ENCODE data around the gene UNC13A. TPM values are rescaled to one million over a fixed set of nuclear protein-coding genes. Genes with fewer than 3 reads are reported as not detected.

Gene UNC13A
- total RNA-seq, 1 experiment from 2014 or later: 22.2 TPM

GRCh38 chr19:17718550-17718946 lies 30.4 kb upstream of the UNC13A start:
- H2BK5ac ChIP-seq (ENCODE audit: insufficient read length, low read length): no peak overlapping the region
- H3K23me2 ChIP-seq (ENCODE audit: insufficient read length, low read depth, low read length, poor library complexity, severe bottlenecking): peaks cover 6% of the 10 kb centered on the region
- no peak overlapping the region for H3K9ac ChIP-seq (ENCODE audit: extremely low read depth, insufficient read length, low read length)
- Mint-ChIP-seq H3K27me3 (ENCODE audit: low read depth) (no peaks in the 10 kb centered on the region), H3K4me3 (peak overlapping the region; percentile 82 to 88), H3K4me1 (peaks cover 22 to 30% of the 10 kb centered on the region in 2 experiments), H3K36me3 (ENCODE audit: insufficient read depth in 1 of 3, low read depth in 3 of 3) (peaks cover 11 to 25% (median 20%) of the 10 kb centered on the region in 3 experiments; a peak in 6 of 7 replicates), H3K27ac (peak overlapping the region; percentile 59 to 92 (median 91); a peak in 4 of 7 replicates), H3K9me3 (no peaks in the 10 kb centered on the region; a peak in 1 of 5 replicates)
- H3T11ph ChIP-seq (ENCODE audit: low read length): no peak overlapping the region
- H2BK15ac ChIP-seq (ENCODE audit: low read depth, low read length): no peak overlapping the region
- H2AFZ ChIP-seq (ENCODE audit: low read length): no peak overlapping the region
- H3K56ac ChIP-seq (ENCODE audit: insufficient read length, low read depth, low read length): no peak overlapping the region
- H3K27ac ChIP-seq (ENCODE audit: insufficient read length, low read depth, low read length): no peak overlapping the region
- H3K9me3 ChIP-seq (ENCODE audit: control insufficient read depth, low read depth, low read length): no peaks in the 10 kb centered on the region
- peaks cover 14% of the 10 kb centered on the region for H3K79me1 ChIP-seq (ENCODE audit: insufficient read depth, low read depth, low read length, poor library complexity, severe bottlenecking)
- H3K79me2 ChIP-seq (ENCODE audit: insufficient read depth, low read length): peaks cover 14% of the 10 kb centered on the region; the same call in 1 of the 2 replicates
- no peak overlapping the region for H4K5ac ChIP-seq (ENCODE audit: insufficient read length, low read depth, low read length)
- H3K14ac ChIP-seq (ENCODE audit: insufficient read depth, low read length): no peak overlapping the region
- H4K20me1 ChIP-seq (ENCODE audit: control insufficient read depth, insufficient read depth, insufficient read length): no peaks in the 10 kb centered on the region
- no peak for TF ChIP-seq CTCF (conservative IDR thresholded peaks at IDR 0.05)
- no peak overlapping the region for H2BK120ac ChIP-seq (ENCODE audit: low read depth, low read length, poor library complexity, severe bottlenecking)
- peak overlapping the region; percentile 74 for H3K4me2 ChIP-seq (ENCODE audit: insufficient read depth, insufficient read length, low read length)
- DNase-seq: no peak
- H3K23ac ChIP-seq (ENCODE audit: insufficient read length, low read depth, low read length): no peak overlapping the region
- H3K4me1 ChIP-seq (ENCODE audit: insufficient read depth, low read length): peaks cover 7% of the 10 kb centered on the region
- H2BK20ac ChIP-seq (ENCODE audit: low read depth, low read length, poor library complexity, severe bottlenecking): no peak overlapping the region
- no CpG with 5 or more reads among the region's 4 CpGs for WGBS (ENCODE audit: extremely low coverage, insufficient read length, low lambda C conversion rate)
- no peak overlapping the region for H3K4ac ChIP-seq (ENCODE audit: low read depth, low read length)
- H4K91ac ChIP-seq (ENCODE audit: insufficient read length, low read depth, low read length): no peak overlapping the region
- no peak overlapping the region for H2AK5ac ChIP-seq (ENCODE audit: insufficient read length, low read length)
- H3K27me3 ChIP-seq (ENCODE audit: insufficient read depth, low read length): no peaks in the 10 kb centered on the region
- H2BK12ac ChIP-seq (ENCODE audit: insufficient read length, low read depth, low read length): no peak overlapping the region
- no peak overlapping the region for H3K18ac ChIP-seq (ENCODE audit: insufficient read length, low read depth, low read length)
- no peak overlapping the region for H4K8ac ChIP-seq (replicated peaks; ENCODE audit: insufficient read length, low read depth, low read length)

Measured in H9 (cell line).